ENCODE data around the gene VPS50.

The VPS50 gene

GRCh38 chr7:93249491-93250148, 17.5 kb downstream of the VPS50 start:
- H3K9ac ChIP-seq (ENCODE audit: low read length): no peak overlapping the region
- H3K4me3 ChIP-seq (ENCODE audit: low read length): no peak overlapping the region
- H3K4me1 ChIP-seq (ENCODE audit: control insufficient read depth, insufficient read depth, low read length): peaks cover 3% of the 10 kb centered on the region
- no peaks in the 10 kb centered on the region for H3K27me3 ChIP-seq (ENCODE audit: control insufficient read depth, insufficient read depth, low read length)
- no peaks in the 10 kb centered on the region for H3K36me3 ChIP-seq (ENCODE audit: control insufficient read depth, insufficient read depth, low read length)
- no peak overlapping the region for H3K27ac ChIP-seq (ENCODE audit: low read depth, low read length)

GRCh38 chr7:93258661-93259060, 26.5 kb downstream of the VPS50 start:
- Histone ChIP-seq H3K4me1 (ENCODE audit: control insufficient read depth, insufficient read depth, low read length) (no peaks in the 10 kb centered on the region), H3K27me3 (ENCODE audit: control insufficient read depth, insufficient read depth, low read length) (no peaks in the 10 kb centered on the region), H3K9ac (ENCODE audit: low read length) (no peak overlapping the region), H3K27ac (ENCODE audit: low read depth, low read length) (no peak overlapping the region), H3K36me3 (ENCODE audit: control insufficient read depth, insufficient read depth, low read length) (no peaks in the 10 kb centered on the region), H3K4me3 (ENCODE audit: low read length) (no peak overlapping the region)

GRCh38 chr7:93262535-93262934, 30.4 kb downstream of the VPS50 start:
- Histone ChIP-seq H3K36me3 (ENCODE audit: control insufficient read depth, insufficient read depth, low read length) (no peaks in the 10 kb centered on the region), H3K4me3 (ENCODE audit: low read length) (no peak overlapping the region), H3K27ac (ENCODE audit: low read depth, low read length) (no peak overlapping the region), H3K27me3 (ENCODE audit: control insufficient read depth, insufficient read depth, low read length) (no peaks in the 10 kb centered on the region), H3K4me1 (ENCODE audit: control insufficient read depth, insufficient read depth, low read length) (no peaks in the 10 kb centered on the region), H3K9ac (ENCODE audit: low read length) (no peak overlapping the region)

GRCh38 chr7:93265220-93265619, 33.1 kb downstream of the VPS50 start:
- Histone ChIP-seq H3K4me1 (ENCODE audit: control insufficient read depth, insufficient read depth, low read length) (no peaks in the 10 kb centered on the region), H3K4me3 (ENCODE audit: low read length) (no peak overlapping the region), H3K36me3 (ENCODE audit: control insufficient read depth, insufficient read depth, low read length) (no peaks in the 10 kb centered on the region), H3K9ac (ENCODE audit: low read length) (no peak overlapping the region), H3K27me3 (ENCODE audit: control insufficient read depth, insufficient read depth, low read length) (no peaks in the 10 kb centered on the region), H3K27ac (ENCODE audit: low read depth, low read length) (no peak overlapping the region)

GRCh38 chr7:93279541-93279940, 47.4 kb downstream of the VPS50 start:
- H3K9ac ChIP-seq (ENCODE audit: low read length): no peak overlapping the region
- H3K36me3 ChIP-seq (ENCODE audit: control insufficient read depth, insufficient read depth, low read length): peaks cover 2% of the 10 kb centered on the region
- H3K4me1 ChIP-seq (ENCODE audit: control insufficient read depth, insufficient read depth, low read length): no peaks in the 10 kb centered on the region
- no peaks in the 10 kb centered on the region for H3K27me3 ChIP-seq (ENCODE audit: control insufficient read depth, insufficient read depth, low read length)
- H3K27ac ChIP-seq (ENCODE audit: low read depth, low read length): no peak overlapping the region
- H3K4me3 ChIP-seq (ENCODE audit: low read length): no peak overlapping the region

GRCh38 chr7:93284908-93285307, 52.7 kb downstream of the VPS50 start:
- no peaks in the 10 kb centered on the region for H3K27me3 ChIP-seq (ENCODE audit: control insufficient read depth, insufficient read depth, low read length)
- no peak overlapping the region for H3K9ac ChIP-seq (ENCODE audit: low read length)
- H3K36me3 ChIP-seq (ENCODE audit: control insufficient read depth, insufficient read depth, low read length): no peaks in the 10 kb centered on the region
- no peaks in the 10 kb centered on the region for H3K4me1 ChIP-seq (ENCODE audit: control insufficient read depth, insufficient read depth, low read length)
- no peak overlapping the region for H3K27ac ChIP-seq (ENCODE audit: low read depth, low read length)
- no peak overlapping the region for H3K4me3 ChIP-seq (ENCODE audit: low read length)

GRCh38 chr7:93293229-93293628, 61.1 kb downstream of the VPS50 start:
- H3K4me1 ChIP-seq (ENCODE audit: control insufficient read depth, insufficient read depth, low read length): no peaks in the 10 kb centered on the region
- H3K36me3 ChIP-seq (ENCODE audit: control insufficient read depth, insufficient read depth, low read length): no peaks in the 10 kb centered on the region
- H3K9ac ChIP-seq (ENCODE audit: low read length): no peak overlapping the region
- no peak overlapping the region for H3K27ac ChIP-seq (ENCODE audit: low read depth, low read length)
- no peak overlapping the region for H3K4me3 ChIP-seq (ENCODE audit: low read length)
- H3K27me3 ChIP-seq (ENCODE audit: control insufficient read depth, insufficient read depth, low read length): no peaks in the 10 kb centered on the region

- Histone ChIP-seq H3K4me1 (ENCODE audit: control insufficient read depth, insufficient read depth, low read length) (no peaks in the 10 kb centered on the region), H3K27me3 (ENCODE audit: control insufficient read depth, insufficient read depth, low read length) (no peaks in the 10 kb centered on the region), H3K9ac (ENCODE audit: low read length) (no peak overlapping the region), H3K27ac (ENCODE audit: low read depth, low read length) (no peak overlapping the region), H3K36me3 (ENCODE audit: control insufficient read depth, insufficient read depth, low read length) (no peaks in the 10 kb centered on the region), H3K4me3 (ENCODE audit: low read length) (no peak overlapping the region)
Measured at GRCh38 chr7:93298206-93298605, 66.0 kb downstream of the VPS50 start.

GRCh38 chr7:93298671-93299070, 66.5 kb downstream of the VPS50 start:
- H3K4me1 ChIP-seq (ENCODE audit: control insufficient read depth, insufficient read depth, low read length): no peaks in the 10 kb centered on the region
- H3K27me3 ChIP-seq (ENCODE audit: control insufficient read depth, insufficient read depth, low read length): no peaks in the 10 kb centered on the region
- no peaks in the 10 kb centered on the region for H3K36me3 ChIP-seq (ENCODE audit: control insufficient read depth, insufficient read depth, low read length)
- H3K27ac ChIP-seq (ENCODE audit: low read depth, low read length): no peak overlapping the region
- H3K4me3 ChIP-seq (ENCODE audit: low read length): no peak overlapping the region
- no peak overlapping the region for H3K9ac ChIP-seq (ENCODE audit: low read length)

GRCh38 chr7:93301736-93302135, 69.6 kb downstream of the VPS50 start:
- no peaks in the 10 kb centered on the region for H3K4me1 ChIP-seq (ENCODE audit: control insufficient read depth, insufficient read depth, low read length)
- no peaks in the 10 kb centered on the region for H3K27me3 ChIP-seq (ENCODE audit: control insufficient read depth, insufficient read depth, low read length)
- H3K4me3 ChIP-seq (ENCODE audit: low read length): no peak overlapping the region
- H3K36me3 ChIP-seq (ENCODE audit: control insufficient read depth, insufficient read depth, low read length): no peaks in the 10 kb centered on the region
- H3K27ac ChIP-seq (ENCODE audit: low read depth, low read length): no peak overlapping the region
- no peak overlapping the region for H3K9ac ChIP-seq (ENCODE audit: low read length)

GRCh38 chr7:93307131-93307660, 75.0 kb downstream of the VPS50 start:
- no peak overlapping the region for H3K27ac ChIP-seq (ENCODE audit: low read depth, low read length)
- H3K27me3 ChIP-seq (ENCODE audit: control insufficient read depth, insufficient read depth, low read length): no peaks in the 10 kb centered on the region
- no peaks in the 10 kb centered on the region for H3K36me3 ChIP-seq (ENCODE audit: control insufficient read depth, insufficient read depth, low read length)
- no peak overlapping the region for H3K4me3 ChIP-seq (ENCODE audit: low read length)
- H3K4me1 ChIP-seq (ENCODE audit: control insufficient read depth, insufficient read depth, low read length): no peaks in the 10 kb centered on the region
- no peak overlapping the region for H3K9ac ChIP-seq (ENCODE audit: low read length)

GRCh38 chr7:93307943-93308342, 75.8 kb downstream of the VPS50 start:
- Histone ChIP-seq H3K36me3 (ENCODE audit: control insufficient read depth, insufficient read depth, low read length) (no peaks in the 10 kb centered on the region), H3K27me3 (ENCODE audit: control insufficient read depth, insufficient read depth, low read length) (no peaks in the 10 kb centered on the region), H3K27ac (ENCODE audit: low read depth, low read length) (no peak overlapping the region), H3K9ac (ENCODE audit: low read length) (no peak overlapping the region), H3K4me1 (ENCODE audit: control insufficient read depth, insufficient read depth, low read length) (no peaks in the 10 kb centered on the region), H3K4me3 (ENCODE audit: low read length) (no peak overlapping the region)

GRCh38 chr7:93310346-93310745, 78.2 kb downstream of the VPS50 start:
- no peak overlapping the region for H3K4me3 ChIP-seq (ENCODE audit: low read length)
- H3K36me3 ChIP-seq (ENCODE audit: control insufficient read depth, insufficient read depth, low read length): peaks cover 2% of the 10 kb centered on the region
- no peak overlapping the region for H3K9ac ChIP-seq (ENCODE audit: low read length)
- no peaks in the 10 kb centered on the region for H3K4me1 ChIP-seq (ENCODE audit: control insufficient read depth, insufficient read depth, low read length)
- H3K27ac ChIP-seq (ENCODE audit: low read depth, low read length): no peak overlapping the region
- H3K27me3 ChIP-seq (ENCODE audit: control insufficient read depth, insufficient read depth, low read length): no peaks in the 10 kb centered on the region

Measured in rectal smooth muscle tissue (tissue), 1 donor.